Activated T-helper 9 cell treated with anti-CD3 and anti-CD28 coated beads, Interleukin-2, amount 50 U/mL, for 16 hours (primary cell): ENCODE results near the gene SH3BP2.

Source experiments
- DNase-seq: peaks from one replicate; pipeline ENCODE4 v3.0.0-alpha.2; 2020; ENCODE audit warnings: low read depth

SH3BP2 gene

GRCh38 chr4:2832981-2833670 is 40.2 kb downstream of the SH3BP2 start:
- DNase-seq: no peak

- DNase-seq: no peak
Observed at GRCh38 chr4:2833671-2834000, 40.8 kb downstream of the SH3BP2 start.

GRCh38 chr4:2834001-2834921 is 41.4 kb downstream of the SH3BP2 start:
- DNase-seq: no peak

- DNase-seq: no peak
Observed at GRCh38 chr4:2835978-2836377, 43.1 kb downstream of the SH3BP2 start.

- no peak for DNase-seq
Observed at GRCh38 chr4:2836391-2836859, 43.5 kb downstream of the SH3BP2 start.

GRCh38 chr4:2837110-2837903 is 44.4 kb downstream of the SH3BP2 start:
- no peak for DNase-seq

GRCh38 chr4:2837904-2838496 is 45.1 kb downstream of the SH3BP2 start:
- peak; percentile 40 for DNase-seq

GRCh38 chr4:2839060-2839459 is 46.2 kb downstream of the SH3BP2 start:
- DNase-seq: no peak

GRCh38 chr4:2842687-2843262 is 49.9 kb downstream of the SH3BP2 start:
- no peak for DNase-seq

- DNase-seq: peak; percentile 92
Observed at GRCh38 chr4:2843263-2843940, 50.5 kb downstream of the SH3BP2 start, which contains the start of gene ADD1. Gene ADD1, plus strand, starts transcription at chr4:2843844. Its CDS starts 32,072 bp downstream, at chr4:2875916.

- no peak for DNase-seq
Observed at GRCh38 chr4:2843941-2844584, 51.2 kb downstream of the SH3BP2 start.

- no peak for DNase-seq
Observed at GRCh38 chr4:2846172-2846571, 53.3 kb downstream of the SH3BP2 start.

- DNase-seq: no peak
Observed at GRCh38 chr4:2847302-2847871, 54.5 kb downstream of the SH3BP2 start.

GRCh38 chr4:2848449-2848848 is 55.6 kb downstream of the SH3BP2 start:
- no peak for DNase-seq

- no peak for DNase-seq
Observed at GRCh38 chr4:2849267-2850152, 56.6 kb downstream of the SH3BP2 start.

- DNase-seq: no peak
Observed at GRCh38 chr4:2850966-2851798, 58.3 kb downstream of the SH3BP2 start.

- no peak for DNase-seq
Observed at GRCh38 chr4:2852481-2852921, 59.6 kb downstream of the SH3BP2 start.

- DNase-seq: no peak
Observed at GRCh38 chr4:2855584-2855983, 62.7 kb downstream of the SH3BP2 start.
